CD4-positive, alpha-beta T cell treated with Interleukin-6 for 4 hours (primary cell): ENCODE measurements around the gene CXCL10.

Experiments
- DNase-seq: peaks from one replicate; pipeline ENCODE4 v3.0.0-alpha.2; 2020; ENCODE audit warnings: mixed read lengths

The CXCL10 gene

GRCh38 chr4:75989846-75990528 is 33.3 kb downstream of the CXCL10 start:
- DNase-seq, result peak; percentile 4

GRCh38 chr4:75985116-75985515 is 38.2 kb downstream of the CXCL10 start:
- no peak for DNase-seq

- DNase-seq, result no peak
These were observed 42.7 kb downstream of the CXCL10 start for GRCh38 chr4:75980576-75980975.

- no peak for DNase-seq
These were observed 47.1 kb downstream of the CXCL10 start for GRCh38 chr4:75976177-75976576.

- DNase-seq, result no peak
These were observed 49.5 kb downstream of the CXCL10 start for GRCh38 chr4:75973766-75974165.
